HepG2 (cell line): ENCODE data around the gene DERL2. TPM values are rescaled to one million over a fixed set of nuclear protein-coding genes. Genes with fewer than 3 reads are reported as not detected.

Experiments used
- AGO2 ChIP-seq: fragments of 200-400 bp; formaldehyde crosslinking; optimal IDR thresholded peaks from 2 replicates; pipeline ENCODE3; 2017; ENCODE audit warnings: mild to moderate bottlenecking, low read depth, low read length, moderate library complexity
- DBP ChIP-seq: sonication (generic); formaldehyde crosslinking; IDR thresholded peaks from 2 replicates; pipeline ENCODE4 v1.4.0; 2020; ENCODE audit warnings: missing genetic modification reagents; ENCODE audit errors: not compliant biosample characterization
- DRAP1 ChIP-seq: IDR thresholded peaks from 2 replicates; pipeline ENCODE4 v1.6.1; 2016; ENCODE audit warnings: missing genetic modification reagents, missing compliant biosample characterization
- ELF1 ChIP-seq: sonication (generic); formaldehyde crosslinking; IDR thresholded peaks from 2 replicates; pipeline ENCODE4 v1.4.0; 2020; ENCODE audit warnings: missing genetic modification reagents
- GATAD2A ChIP-seq: IDR thresholded peaks from 2 replicates; pipeline ENCODE4 v1.6.1; 2016
- HIVEP1 ChIP-seq: sonication (generic); formaldehyde crosslinking; IDR thresholded peaks from 2 replicates; pipeline ENCODE4 v1.4.0; 2020; ENCODE audit warnings: mild to moderate bottlenecking, missing genetic modification reagents
- ISL2 ChIP-seq: sonication (generic); formaldehyde crosslinking; IDR thresholded peaks from 2 replicates; pipeline ENCODE4 v1.5.0; 2020; ENCODE audit warnings: missing genetic modification reagents
- ISX ChIP-seq: sonication (generic); formaldehyde crosslinking; conservative IDR thresholded peaks from 2 replicates; pipeline ENCODE4 v1.5.0; 2020; ENCODE audit warnings: missing genetic modification reagents
- KLF13 ChIP-seq: sonication (generic); formaldehyde crosslinking; IDR thresholded peaks from 2 replicates; pipeline ENCODE4 v1.4.0; 2020; ENCODE audit warnings: mild to moderate bottlenecking, missing genetic modification reagents
- MAX ChIP-seq: IDR thresholded peaks from 2 replicates; pipeline ENCODE4 v1.6.1; 2012; ENCODE audit warnings: inconsistent platforms
- NFAT5 ChIP-seq: sonication (generic); formaldehyde crosslinking; IDR thresholded peaks from 2 replicates; pipeline ENCODE4 v1.4.0; 2020; ENCODE audit warnings: missing genetic modification reagents
- RBFOX2 ChIP-seq: fragments of 200-400 bp; formaldehyde crosslinking; IDR thresholded peaks from 2 replicates; pipeline ENCODE4 v1.6.1; 2017; ENCODE audit warnings: low read depth, mild to moderate bottlenecking, low read length
- REL ChIP-seq: sonication (generic); formaldehyde crosslinking; conservative IDR thresholded peaks from 2 replicates; pipeline ENCODE4 v1.8.0; 2022; ENCODE audit warnings: mild to moderate bottlenecking, missing genetic modification reagents, moderate library complexity
- RFX1 ChIP-seq: fragments of 450-650 bp; IDR thresholded peaks from 2 replicates; pipeline ENCODE4 v1.6.1; 2017
- RFX3 ChIP-seq: IDR thresholded peaks from 2 replicates; pipeline ENCODE4 v1.6.1; 2016; ENCODE audit warnings: missing biosample characterization, missing genetic modification reagents
- SIX1 ChIP-seq: sonication (generic); formaldehyde crosslinking; IDR thresholded peaks from 2 replicates; pipeline ENCODE4 v1.4.0; 2020; ENCODE audit warnings: missing genetic modification reagents, borderline replicate concordance
- TEAD2 ChIP-seq: sonication (generic); formaldehyde crosslinking; IDR thresholded peaks from 2 replicates; pipeline ENCODE4 v1.9.0; 2021; ENCODE audit warnings: missing genetic modification reagents
- ZBTB2 ChIP-seq: sonication (generic); formaldehyde crosslinking; IDR thresholded peaks from 2 replicates; pipeline ENCODE4 v1.8.0; 2022; ENCODE audit warnings: low read depth, missing genetic modification reagents
- ZBTB7B ChIP-seq: sonication (generic); formaldehyde crosslinking; IDR thresholded peaks from 2 replicates; pipeline ENCODE4 v1.4.0; 2020; ENCODE audit warnings: missing genetic modification reagents
- ZFP41 ChIP-seq: sonication (generic); formaldehyde crosslinking; IDR thresholded peaks from 2 replicates; pipeline ENCODE4 v1.4.0; 2020; ENCODE audit warnings: mild to moderate bottlenecking, missing genetic modification reagents, borderline replicate concordance
- ZNF282 ChIP-seq: fragments of 450-650 bp; IDR thresholded peaks from 2 replicates; pipeline ENCODE4 v1.6.1; 2018; ENCODE audit not compliant: partially characterized antibody
- ZNF30 ChIP-seq: sonication (generic); formaldehyde crosslinking; IDR thresholded peaks from 2 replicates; pipeline ENCODE4 v1.5.0; 2020; ENCODE audit warnings: mild to moderate bottlenecking, missing genetic modification reagents
- ZNF329 ChIP-seq: sonication (generic); formaldehyde crosslinking; IDR thresholded peaks from 2 replicates; pipeline ENCODE4 v1.9.0; 2021; ENCODE audit warnings: low read depth, mild to moderate bottlenecking, missing genetic modification reagents
- ZNF333 ChIP-seq: sonication (generic); formaldehyde crosslinking; IDR thresholded peaks from 2 replicates; pipeline ENCODE4 v1.4.0; 2020; ENCODE audit warnings: mild to moderate bottlenecking, missing genetic modification reagents, borderline replicate concordance
- polyA plus RNA-seq, 8 experiments: library from polyadenylated mRNA; depleted of rRNA in 3 of 8; stranded (reverse) in 7 of 8; unstranded in 1 of 8; fragments of >200 nt; fragmentation: Illumina TruSeq in 4 of 8; extraction: Trizol in 4 of 8; gene quantifications; 2 replicates each; pipeline versions ENCODE4 v1.2.1 to v1.2.3, GENCODE V29; 2011 to 2016; ENCODE audit warnings: low read depth in 4 of 8, missing spikeins in 1 of 8, mixed read lengths in 1 of 8; ENCODE audit not compliant: insufficient read depth in 1 of 8
- total RNA-seq, 5 experiments: library from RNA; depleted of rRNA; stranded (reverse); fragments of >200 nt; fragmentation: Illumina TruSeq; extraction: Trizol; gene quantifications; 2 replicates each; pipeline ENCODE4 v1.2.3, GENCODE V29; 2016; ENCODE audit warnings: low read depth in 1 of 5

Gene DERL2
- total and polyA plus RNA-seq, 2 of the 13 experiments (the other 11 are each of a cell fraction or from before 2014, with no cell fraction given): 59.3 to 65.2 TPM

GRCh38 chr17:5500589-5501391 lies 14.8 kb upstream of the DERL2 start (continued):
- no peak for TF ChIP-seq TEAD2 (CRISPR knock-in tag)
- no peak for TF ChIP-seq ZBTB2 (CRISPR knock-in tag)
- TF ChIP-seq RBFOX2: peak; percentile 66
- TF ChIP-seq ELF1 (CRISPR knock-in tag): peak; percentile 63; the same call in 1 of the 2 replicates
- no peak for TF ChIP-seq GATAD2A (CRISPR knock-in tag)
- TF ChIP-seq AGO2: no peak
- TF ChIP-seq RFX1: peak; percentile 75
- TF ChIP-seq ISX (CRISPR knock-in tag): no peak
- TF ChIP-seq ZNF329 (CRISPR knock-in tag): no peak; the same call in 1 of the 2 replicates
- TF ChIP-seq DBP (CRISPR knock-in tag): no peak
- peak; percentile 95 for TF ChIP-seq DRAP1
- no peak for TF ChIP-seq REL (CRISPR knock-in tag)
- TF ChIP-seq ISL2: 0 out of 2 replicates have a peak, but pooled peaks have one; percentile 24
- no peak for TF ChIP-seq KLF13 (CRISPR knock-in tag)
- TF ChIP-seq RFX3: peak; percentile 92
- TF ChIP-seq NFAT5: no peak
- no peak for TF ChIP-seq SIX1 (CRISPR knock-in tag)
- no peak for TF ChIP-seq ZNF282
- no peak for TF ChIP-seq ZNF30 (CRISPR knock-in tag)
- no peak for TF ChIP-seq ZFP41 (CRISPR knock-in tag)
- TF ChIP-seq ZNF333: no peak
- TF ChIP-seq MAX: 0 out of 2 replicates have a peak, but pooled peaks have one; percentile 11
- 0 out of 2 replicates have a peak, but pooled peaks have one; percentile 46 for TF ChIP-seq ZBTB7B (CRISPR knock-in tag)
- no peak for TF ChIP-seq HIVEP1 (CRISPR knock-in tag)
